B cell (primary cell): ENCODE data around the gene PLXNA1. TPM values are rescaled to one million over a fixed set of nuclear protein-coding genes. Genes with fewer than 3 reads are reported as not detected.

Experiments used
- ATAC-seq: fragments of 200-7000 bp; cut with Tn5 transposase; one replicate; pipeline ENCODE4 v1.10.0; 2021; ENCODE audit warnings: low read depth, mild to moderate bottlenecking, moderate number of reproducible peaks, moderate library complexity
- CTCF ChIA-PET: fragments of 350-600 bp; sonication (Branson Sonifier 250); formaldehyde crosslinking; loops from one replicate; lab custom pipeline; 2021; ENCODE audit warnings: antibody characterized with exemption, inconsistent platforms; lab: Charles Lee
- POLR2A ChIA-PET: fragments of 350-600 bp; sonication (Branson Sonifier 250); formaldehyde crosslinking; loops from one replicate; lab custom pipeline; 2021; ENCODE audit warnings: antibody characterized with exemption; lab: Charles Lee
- DNase-seq: peaks from one replicate; pipeline ENCODE4 v3.0.0; 2013
- H2AFZ ChIP-seq: 2 replicates; pipeline ENCODE4 v1.6.1; 2012; ENCODE audit warnings: mild to moderate bottlenecking, low read depth, low read length; ENCODE audit not compliant: insufficient read depth, poor library complexity, severe bottlenecking
- H3K27ac ChIP-seq, 2 donors: 1 replicate in 1 of 2; 2 replicates in 1 of 2; pipeline ENCODE4 v1.5.1; 2012 to 2013; ENCODE audit warnings: low read length in 2 of 2, mild to moderate bottlenecking in 2 of 2, moderate library complexity in 1 of 2
- H3K27me3 ChIP-seq, 4 experiments: fragments of 200-600 bp in 1 of 4; sonication (generic) in 1 of 4; replicated peaks in 1 of 4; 1 replicate in 2 of 4; 2 replicates in 2 of 4; pipeline versions ENCODE4 v1.6.1 to v1.7.0; 2013 to 2016; ENCODE audit warnings: low read length in 3 of 4, mild to moderate bottlenecking in 2 of 4, mixed read lengths in 1 of 4, moderate library complexity in 1 of 4; ENCODE audit not compliant: insufficient read depth in 4 of 4, control insufficient read depth in 3 of 4; ENCODE audit errors: control extremely low read depth in 1 of 4
- H3K36me3 ChIP-seq, 2 experiments: replicated peaks in 1 of 2; 1 replicate in 1 of 2; 2 replicates in 1 of 2; pipeline versions ENCODE4 v1.6.1 to v1.7.1; 2013; ENCODE audit warnings: low read length in 1 of 2; ENCODE audit not compliant: insufficient read depth in 2 of 2, control insufficient read depth in 1 of 2; ENCODE audit errors: control extremely low read depth in 1 of 2, extremely low read depth in 1 of 2
- H3K4me1 ChIP-seq, 2 donors: fragments of 200-600 bp in 1 of 2; sonication (generic) in 1 of 2; 1 replicate in 1 of 2; 2 replicates in 1 of 2; pipeline versions ENCODE4 v1.5.1 to v1.6.1; 2013 to 2017; ENCODE audit warnings: low read length in 2 of 2; ENCODE audit not compliant: control insufficient read depth in 2 of 2, insufficient read depth in 2 of 2
- H3K4me2 ChIP-seq: replicated peaks from 2 replicates; pipeline ENCODE3; 2012; ENCODE audit warnings: mild to moderate bottlenecking, low read depth, low read length; ENCODE audit not compliant: poor library complexity, severe bottlenecking
- H3K4me3 ChIP-seq, 5 experiments: fragments of 200-600 bp in 1 of 5; sonication (generic) in 1 of 5; 1 replicate in 3 of 5; 2 replicates in 2 of 5; pipeline versions ENCODE4 v1.5.1 to v1.7.0; 2011 to 2016; ENCODE audit warnings: low read length in 4 of 5, mild to moderate bottlenecking in 4 of 5, low read depth in 2 of 5, control low read depth in 1 of 5, moderate library complexity in 1 of 5; ENCODE audit not compliant: insufficient read depth in 1 of 5; ENCODE audit errors: control extremely low read depth in 1 of 5, extremely low read depth in 1 of 5
- H3K79me2 ChIP-seq: fragments of 200-600 bp; sonication (generic); one replicate; pipeline ENCODE4 v1.6.0; 2016; ENCODE audit warnings: low read length; ENCODE audit not compliant: control insufficient read depth, insufficient read depth
- H3K9ac ChIP-seq: fragments of 200-600 bp; sonication (generic); 2 replicates; pipeline ENCODE4 v1.6.1; 2017; ENCODE audit warnings: mild to moderate bottlenecking, low read length, moderate library complexity
- H3K9me3 ChIP-seq, 3 donors: one replicate each; pipeline versions ENCODE4 v1.6.1 to v1.7.1; 2013; ENCODE audit warnings: low read length in 2 of 3; ENCODE audit not compliant: control insufficient read depth in 2 of 3, insufficient read depth in 1 of 3; ENCODE audit errors: control extremely low read depth in 1 of 3
- H4K20me1 ChIP-seq: 2 replicates; pipeline ENCODE4 v1.6.0; 2012; ENCODE audit warnings: mild to moderate bottlenecking, low read length; ENCODE audit not compliant: insufficient read depth, control insufficient read depth, poor library complexity, severe bottlenecking
- H3K27ac Mint-ChIP-seq: one replicate; pipeline ENCODE4 v1.8.0; 2021; ENCODE audit warnings: mixed read lengths
- H3K27me3 Mint-ChIP-seq: one replicate; pipeline ENCODE4 v1.8.0; 2021; ENCODE audit warnings: mixed read lengths
- H3K4me1 Mint-ChIP-seq: one replicate; pipeline ENCODE4 v1.8.0; 2021; ENCODE audit warnings: mixed read lengths
- H3K4me3 Mint-ChIP-seq: one replicate; pipeline ENCODE4 v1.8.0; 2021; ENCODE audit warnings: mixed read lengths
- H3K9me3 Mint-ChIP-seq: one replicate; pipeline ENCODE4 v1.8.0; 2022; ENCODE audit warnings: mixed read lengths; ENCODE audit not compliant: insufficient read depth
- CTCF ChIP-seq: fragments of 200-600 bp; IDR thresholded peaks from one replicate; pipeline ENCODE4 v1.8.0; 2022; ENCODE audit warnings: antibody characterized with exemption, mild to moderate bottlenecking
- EZH2 ChIP-seq: IDR thresholded peaks from 2 replicates; pipeline ENCODE4 v1.6.1; 2012; ENCODE audit warnings: borderline replicate concordance, low read depth, mild to moderate bottlenecking, moderate library complexity, low read length; ENCODE audit not compliant: insufficient read depth, poor library complexity, severe bottlenecking
- WGBS: methylation state at CpG from one replicate; pipeline ENCODE4 v1.1.5; 2013; ENCODE audit warnings: missing lambda C conversion rate; ENCODE audit not compliant: insufficient coverage; 5-methylcytosine and 5-hydroxymethylcytosine counted together
- intact Hi-C: fragments of 100-400 bp; cut with micrococcal nuclease; formaldehyde crosslinking; loops from one replicate; pipeline ENCODE4 v1.10.0; 2022
- polyA plus RNA-seq: library from polyadenylated mRNA; depleted of rRNA; stranded (reverse); fragments of >200 nt; gene quantifications from 2 replicates; pipeline ENCODE4 v1.2.3, GENCODE V29; 2012
- total RNA-seq, 2 donors: library from RNA; stranded (reverse); fragments of 120-200 nt in 1 of 2; gene quantifications; 1 replicate in 1 of 2; 2 replicates in 1 of 2; pipeline versions ENCODE4 v1.2.3 to v1.2.4, GENCODE V29; 2013 to 2022

PLXNA1 gene
- total and polyA plus RNA-seq, 2 donors (not counting 1 experiment from before 2014, with no cell fraction given), result 6.7 to 22.3 TPM

GRCh38 chr3:126995254-126995780 is 12.4 kb downstream of the PLXNA1 start:
- H3K4me2 ChIP-seq, result peak overlapping the region; percentile 27
- Mint-ChIP-seq H3K9me3 (no peaks in the 10 kb centered on the region), H3K27ac (no peak overlapping the region), H3K27me3 (no peaks in the 10 kb centered on the region), H3K4me3 (no peak overlapping the region), H3K4me1 (peaks cover 11% of the 10 kb centered on the region)
- POLR2A ChIA-PET, result no interaction called here
- no peak for ATAC-seq
- peaks cover 0 to 11% of the 10 kb centered on the region in 2 donors for H3K4me1 ChIP-seq
- no peak for DNase-seq
- 13% methylated on average over 11 of the region's 12 CpGs for WGBS
- H3K9me3 ChIP-seq, result no peaks in the 10 kb centered on the region
- CTCF ChIA-PET, result interaction anchor here (1.0 to 1.3 kb wide), 5 partner anchors 9 to 314 kb away, joined by 3 to 7 read pairs (median 3); no protein-coding TSS in a partner anchor
- H3K36me3 ChIP-seq, result no peaks in the 10 kb centered on the region
- peaks cover 0 to 2% (median 0%) of the 10 kb centered on the region in 4 experiments for H3K27me3 ChIP-seq
- H3K27ac ChIP-seq, result no peak overlapping the region
- H2AFZ ChIP-seq, result no peak overlapping the region
- intact Hi-C loops, result no loop called here
- no peak for TF ChIP-seq CTCF
- TF ChIP-seq EZH2, result no peak
- H3K4me3 ChIP-seq, result no peak overlapping the region
- H3K9ac ChIP-seq, result no peak overlapping the region
- H3K79me2 ChIP-seq, result no peaks in the 10 kb centered on the region
- no peaks in the 10 kb centered on the region for H4K20me1 ChIP-seq

GRCh38 chr3:126995926-126996512 is 13.1 kb downstream of the PLXNA1 start:
- Histone ChIP-seq H3K9me3 (no peaks in the 10 kb centered on the region), H3K27me3 (peaks cover 0 to 2% (median 0%) of the 10 kb centered on the region in 4 experiments), H2AFZ (no peak overlapping the region), H3K4me1 (peaks cover 0 to 11% of the 10 kb centered on the region in 2 donors), H3K79me2 (no peaks in the 10 kb centered on the region), H3K9ac (no peak overlapping the region), H3K4me2 (no peak overlapping the region), H3K27ac (no peak overlapping the region), H4K20me1 (no peaks in the 10 kb centered on the region), H3K36me3 (no peaks in the 10 kb centered on the region), H3K4me3 (no peak overlapping the region)
- POLR2A ChIA-PET, result no interaction called here
- intact Hi-C loops, result no loop called here
- Mint-ChIP-seq H3K9me3 (no peaks in the 10 kb centered on the region), H3K27ac (no peak overlapping the region), H3K4me3 (no peak overlapping the region), H3K4me1 (peaks cover 11% of the 10 kb centered on the region), H3K27me3 (no peaks in the 10 kb centered on the region)
- WGBS, result 73% methylated on average over 10 of the region's 11 CpGs
- DNase-seq (no peak), ATAC-seq (no peak)
- CTCF ChIA-PET, result interaction anchor here (1.0 to 1.3 kb wide), 6 partner anchors 8 to 315 kb away, joined by 3 to 7 read pairs (median 3); no protein-coding TSS in a partner anchor
- TF ChIP-seq CTCF, result no peak
- no peak for TF ChIP-seq EZH2
